HCT116 (cell line): Measurements from ENCODE around the gene CTNND2. TPM values are rescaled to one million over a fixed set of nuclear protein-coding genes. Genes with fewer than 3 reads are reported as not detected.

ENCODE experiments used
- ATAC-seq: fragments of 200-7000 bp; cut with Tn5 transposase; 2 replicates; pipeline ENCODE4 v1.9.1; 2020; ENCODE audit warnings: mild to moderate bottlenecking, moderate library complexity
- BruUV-seq: library from RNA; stranded (reverse); fragments of 400-500 nt; replicated peaks from 2 replicates; lab custom pipeline; 2021; lab: Mats Ljungman, UMichigan
- CTCF ChIA-PET: fragments of 300-600 bp; sonication (Branson Sonifier 250); formaldehyde crosslinking; loops from one replicate; lab custom pipeline; 2021; ENCODE audit warnings: antibody characterized with exemption; lab: Charles Lee
- POLR2A ChIA-PET: fragments of 300-600, 350-600 bp; sonication (Branson Sonifier 250); formaldehyde crosslinking; loops from one replicate; lab custom pipeline; 2021; ENCODE audit warnings: antibody characterized with exemption; lab: Charles Lee
- RAD21 ChIA-PET, 2 experiments: fragments of 300-600 bp; sonication (Branson Sonifier 250); formaldehyde crosslinking; loops; one replicate each; lab custom pipeline; 2023; ENCODE audit warnings: low total read pairs in 2 of 2; ENCODE audit not compliant: uncharacterized antibody in 2 of 2, unreplicated experiment in 2 of 2, low non-redundant PET in 1 of 2; lab: Charles Lee
- DNase-seq: peaks from one replicate; pipeline ENCODE4 v3.0.0-alpha.2; 2010; ENCODE audit warnings: low read depth, low spot score
- H2AFZ ChIP-seq: fragments of 200-600 bp; shearing (Covaris generic), sonication (generic); 2 replicates; pipeline ENCODE4 v1.6.1; 2017; ENCODE audit warnings: low read depth, mixed run types, mixed read lengths, antibody characterized with exemption, low read length; ENCODE audit not compliant: poor library complexity, severe bottlenecking
- H3K27ac ChIP-seq: 2 replicates; pipeline ENCODE4 v1.5.1; 2012; ENCODE audit warnings: low read depth, low read length
- H3K27me3 ChIP-seq: fragments of 200-600 bp; sonication (generic); 2 replicates; pipeline ENCODE4 v1.6.1; 2016; ENCODE audit warnings: mixed run types, low read length, mixed read lengths; ENCODE audit not compliant: insufficient read depth
- H3K36me3 ChIP-seq, 2 experiments: fragments of 200-500 bp in 1 of 2; fragments of 200-600 bp in 1 of 2; sonication (Bioruptor generic) in 1 of 2; sonication (generic) in 1 of 2; 2 replicates each; pipeline versions ENCODE4 v1.5.1 to v1.6.1; 2014 to 2016; ENCODE audit warnings: low read length in 2 of 2, inconsistent platforms in 1 of 2, mixed read lengths in 1 of 2, mixed run types in 1 of 2; ENCODE audit not compliant: insufficient read depth in 2 of 2, control insufficient read depth in 1 of 2
- H3K4me1 ChIP-seq, 2 experiments: fragments of 200-600 bp in 1 of 2; sonication (generic) in 1 of 2; 2 replicates each; pipeline versions ENCODE4 v1.5.1 to v1.6.1; 2012 to 2017; ENCODE audit warnings: low read length in 2 of 2, inconsistent platforms in 1 of 2, mild to moderate bottlenecking in 1 of 2, mixed read lengths in 1 of 2, mixed run types in 1 of 2, moderate library complexity in 1 of 2; ENCODE audit not compliant: insufficient read depth in 2 of 2, control insufficient read depth in 1 of 2
- H3K4me2 ChIP-seq: fragments of 200-600 bp; sonication (generic); 2 replicates; pipeline ENCODE4 v1.6.1; 2017; ENCODE audit warnings: mixed run types, low read length, mixed read lengths
- H3K4me3 ChIP-seq, 2 experiments: fragments of 200-600 bp in 1 of 2; sonication (generic) in 1 of 2; replicated peaks in 1 of 2; 2 replicates each; pipeline ENCODE4 v1.5.1; 2011 to 2016; ENCODE audit warnings: low read length in 2 of 2, control low read depth in 1 of 2, low read depth in 1 of 2, mild to moderate bottlenecking in 1 of 2, mixed read lengths in 1 of 2, mixed run types in 1 of 2
- H3K79me2 ChIP-seq: fragments of 200-600 bp; sonication (generic); 2 replicates; pipeline ENCODE4 v1.6.1; 2017; ENCODE audit warnings: mild to moderate bottlenecking, mixed run types, low read length, moderate library complexity, mixed read lengths; ENCODE audit not compliant: insufficient read depth
- H3K9ac ChIP-seq: fragments of 200-600 bp; sonication (generic); 2 replicates; pipeline ENCODE4 v1.6.1; 2016; ENCODE audit warnings: low read length, mixed read lengths
- H3K9me2 ChIP-seq: fragments of 200-600 bp; sonication (generic), shearing (Covaris generic); 2 replicates; pipeline ENCODE4 v1.6.1; 2017; ENCODE audit warnings: mixed run types, mild to moderate bottlenecking, moderate library complexity; ENCODE audit not compliant: insufficient read depth
- H3K9me3 ChIP-seq, 2 experiments: fragments of 200-500 bp in 1 of 2; fragments of 200-600 bp in 1 of 2; sonication (Bioruptor generic) in 1 of 2; sonication (generic) in 1 of 2; 2 replicates each; pipeline ENCODE4 v1.6.1; 2014 to 2017; ENCODE audit warnings: low read length in 2 of 2, mixed read lengths in 2 of 2, inconsistent platforms in 1 of 2, low read depth in 1 of 2, mild to moderate bottlenecking in 1 of 2, mixed run types in 1 of 2, moderate library complexity in 1 of 2; ENCODE audit not compliant: control insufficient read depth in 1 of 2, insufficient read depth in 1 of 2
- H4K20me1 ChIP-seq: fragments of 200-600 bp; sonication (generic), shearing (Covaris generic); 2 replicates; pipeline ENCODE4 v1.6.1; 2017; ENCODE audit warnings: mixed run types, mild to moderate bottlenecking, moderate library complexity; ENCODE audit not compliant: insufficient read depth
- CBX3 ChIP-seq: IDR thresholded peaks from 2 replicates; pipeline ENCODE4 v1.6.1; 2012; ENCODE audit warnings: low read depth
- CEBPB ChIP-seq: IDR thresholded peaks from 2 replicates; pipeline ENCODE4 v1.6.1; 2012; ENCODE audit warnings: low read depth
- EGR1 ChIP-seq: IDR thresholded peaks from 2 replicates; pipeline ENCODE4 v1.6.1; 2012; ENCODE audit warnings: low read depth
- JUND ChIP-seq: IDR thresholded peaks from 2 replicates; pipeline ENCODE4 v1.6.1; 2012
- POLR2AphosphoS5 ChIP-seq: IDR thresholded peaks from 2 replicates; pipeline ENCODE4 v1.6.1; 2011; ENCODE audit warnings: mild to moderate bottlenecking, low read depth, low read length, moderate library complexity
- RAD21 ChIP-seq: IDR thresholded peaks from 2 replicates; pipeline ENCODE4 v1.6.1; 2012; ENCODE audit warnings: low read depth, mild to moderate bottlenecking
- REST ChIP-seq: IDR thresholded peaks from 2 replicates; pipeline ENCODE4 v1.6.1; 2012; ENCODE audit warnings: low read depth
- TCF7L2 ChIP-seq: IDR thresholded peaks from 2 replicates; pipeline ENCODE4 v1.7.0; 2011; ENCODE audit warnings: borderline replicate concordance, inconsistent platforms; ENCODE audit not compliant: insufficient read depth, insufficient read length; ENCODE audit errors: extremely low read depth
- intact Hi-C: fragments of 100-400 bp; cut with micrococcal nuclease; formaldehyde crosslinking; loops from 2 replicates; pipeline ENCODE4 v1.10.0; 2022
- total RNA-seq: library from RNA; stranded (reverse); gene quantifications from one replicate; pipeline ENCODE4 v1.2.1, GENCODE V29; 2021; ENCODE audit not compliant: unreplicated experiment
- TF ChIP-seq, protein P1 (sequence below), 3 experiments: fragments of 200-600 bp in 1 of 3; sonication (generic) in 1 of 3; IDR thresholded peaks in 2 of 3; conservative IDR thresholded peaks in 1 of 3; 2 replicates each; pipeline ENCODE4 v1.5.1; 2012 to 2017; ENCODE audit warnings: low read depth in 2 of 3, low read length in 2 of 3, antibody characterized with exemption in 1 of 3, borderline replicate concordance in 1 of 3, control low read depth in 1 of 3, mild to moderate bottlenecking in 1 of 3, mixed read lengths in 1 of 3, mixed run types in 1 of 3, moderate library complexity in 1 of 3; ENCODE audit not compliant: insufficient read depth in 1 of 3

Gene CTNND2
- total RNA-seq, 1 experiment from 2014 or later = not detected

DNA sequence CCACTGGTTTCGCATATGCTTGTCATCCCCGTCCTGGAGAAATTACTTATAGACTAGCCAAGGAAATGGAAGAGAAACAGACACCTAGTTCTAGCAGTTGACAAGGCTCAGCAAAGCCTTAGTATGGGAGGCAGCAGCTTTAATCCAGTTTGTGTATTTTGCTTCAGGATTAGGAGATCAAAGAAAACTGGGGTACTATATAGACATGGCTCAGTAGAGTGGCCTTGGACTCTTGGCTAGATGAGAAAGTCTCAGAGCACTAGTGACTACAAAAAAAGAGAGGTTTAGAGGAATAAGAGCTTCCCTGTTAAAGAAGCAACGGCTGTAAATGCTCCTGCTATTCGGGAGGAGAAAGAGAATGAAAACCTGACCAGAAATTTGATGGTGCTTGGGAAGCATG lies 349.1 kb downstream of the CTNND2 start:
- POLR2A ChIA-PET = no interaction called here
- no TSS peak for BruUV-seq
- RAD21 ChIA-PET = no interaction called here
- Histone ChIP-seq H3K4me3 (no peak overlapping the region), H2AFZ (no peak overlapping the region), H3K4me2 (no peak overlapping the region), H4K20me1 (no peaks in the 10 kb centered on the region), H3K36me3 (no peaks in the 10 kb centered on the region), H3K9me2 (no peaks in the 10 kb centered on the region), H3K27me3 (no peaks in the 10 kb centered on the region), H3K9me3 (peaks cover 10 to 13% of the 10 kb centered on the region in 2 experiments; a peak in 2 of 4 replicates), H3K9ac (no peak overlapping the region), H3K27ac (no peak overlapping the region), H3K79me2 (no peaks in the 10 kb centered on the region), H3K4me1 (no peaks in the 10 kb centered on the region)
- no peak for ATAC-seq
- CTCF ChIA-PET = no interaction called here
- DNase-seq = no peak
- intact Hi-C loops = no loop called here
- TF ChIP-seq, protein P1, sequence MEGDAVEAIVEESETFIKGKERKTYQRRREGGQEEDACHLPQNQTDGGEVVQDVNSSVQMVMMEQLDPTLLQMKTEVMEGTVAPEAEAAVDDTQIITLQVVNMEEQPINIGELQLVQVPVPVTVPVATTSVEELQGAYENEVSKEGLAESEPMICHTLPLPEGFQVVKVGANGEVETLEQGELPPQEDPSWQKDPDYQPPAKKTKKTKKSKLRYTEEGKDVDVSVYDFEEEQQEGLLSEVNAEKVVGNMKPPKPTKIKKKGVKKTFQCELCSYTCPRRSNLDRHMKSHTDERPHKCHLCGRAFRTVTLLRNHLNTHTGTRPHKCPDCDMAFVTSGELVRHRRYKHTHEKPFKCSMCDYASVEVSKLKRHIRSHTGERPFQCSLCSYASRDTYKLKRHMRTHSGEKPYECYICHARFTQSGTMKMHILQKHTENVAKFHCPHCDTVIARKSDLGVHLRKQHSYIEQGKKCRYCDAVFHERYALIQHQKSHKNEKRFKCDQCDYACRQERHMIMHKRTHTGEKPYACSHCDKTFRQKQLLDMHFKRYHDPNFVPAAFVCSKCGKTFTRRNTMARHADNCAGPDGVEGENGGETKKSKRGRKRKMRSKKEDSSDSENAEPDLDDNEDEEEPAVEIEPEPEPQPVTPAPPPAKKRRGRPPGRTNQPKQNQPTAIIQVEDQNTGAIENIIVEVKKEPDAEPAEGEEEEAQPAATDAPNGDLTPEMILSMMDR (IDR thresholded peaks at IDR 0.05 in 2 of 3, conservative IDR thresholded peaks at IDR 0.05 in 1 of 3; ENCODE audit: borderline replicate concordance in 1 of 3, insufficient read depth in 1 of 3, low read depth in 2 of 3, low read length in 2 of 3) = no peak
- no peak for TF ChIP-seq RAD21
- no peak for TF ChIP-seq TCF7L2
- TF ChIP-seq CBX3 = no peak
- TF ChIP-seq JUND = no peak
- no peak for TF ChIP-seq POLR2AphosphoS5
- TF ChIP-seq EGR1 = no peak
- no peak for TF ChIP-seq REST
- TF ChIP-seq CEBPB = no peak
